ENCODE data around the gene GLG1.
A peak's percentile ranks its signal among the peaks of the same experiment; 100 is the strongest.

DNA sequence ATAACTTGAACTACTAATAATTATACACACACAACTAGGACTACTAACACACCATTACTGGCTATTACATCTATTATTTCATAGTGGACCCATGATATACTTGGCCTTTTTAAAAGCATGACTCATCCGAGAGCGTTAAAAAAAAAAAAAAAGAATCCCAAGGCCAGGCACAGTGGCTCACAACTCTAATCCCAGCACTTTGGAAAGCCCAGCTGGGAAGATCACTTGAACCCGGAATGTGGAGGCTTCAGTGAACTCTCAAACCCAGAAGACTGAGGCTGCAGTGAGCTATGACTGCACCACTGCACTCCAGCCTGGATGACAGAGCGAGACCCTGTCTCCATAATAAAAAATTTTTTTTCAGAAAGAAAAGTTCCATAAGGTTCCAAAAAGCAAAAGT is 3.1 kb downstream of the GLG1 start:
- TF ChIP-seq GATA2 (IDR thresholded peaks at IDR 0.05; ENCODE audit: insufficient read depth, insufficient read length, low read depth, low read length), result no peak
- TF ChIP-seq CTCF (IDR thresholded peaks at IDR 0.05; ENCODE audit: extremely low read depth in 1 of 2, insufficient read depth in 1 of 2, low read depth in 1 of 2, low read length in 2 of 2), result no peak
- no peak for TF ChIP-seq POLR2AphosphoS5 (IDR thresholded peaks at IDR 0.05; ENCODE audit: insufficient read depth, low read depth, low read length)
- no peak for TF ChIP-seq EZH2 (IDR thresholded peaks at IDR 0.05; ENCODE audit: borderline replicate concordance, low read depth, low read length, severe bottlenecking)
- TF ChIP-seq, protein P1, sequence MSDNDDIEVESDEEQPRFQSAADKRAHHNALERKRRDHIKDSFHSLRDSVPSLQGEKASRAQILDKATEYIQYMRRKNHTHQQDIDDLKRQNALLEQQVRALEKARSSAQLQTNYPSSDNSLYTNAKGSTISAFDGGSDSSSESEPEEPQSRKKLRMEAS (IDR thresholded peaks at IDR 0.05; ENCODE audit: insufficient read depth, insufficient read length), result no peak
- peak; percentile 63 for TF ChIP-seq JUN (IDR thresholded peaks at IDR 0.05; ENCODE audit: borderline replicate concordance, insufficient read depth, insufficient read length, low read depth)
- TF ChIP-seq POLR2A (IDR thresholded peaks at IDR 0.05; ENCODE audit: low read depth, low read length), result no peak
- TF ChIP-seq FOS (IDR thresholded peaks at IDR 0.05; ENCODE audit: borderline replicate concordance, insufficient read depth, low read length), result peak; percentile 80

Measured in endothelial cell of umbilical vein (primary cell).